GM21367 (cell line): ENCODE results near the gene KIF1A.
"Not testable (repeated sequence)": the region's sequence is repeated elsewhere in the genome, so short reads cannot be mapped to it uniquely, and the experiment has no call there.

Experiments used
- ATAC-seq: cut with Tn5 transposase; IDR thresholded peaks from one replicate; pipeline ENCODE4 v1.9.1; 2021; ENCODE audit not compliant: unreplicated experiment

Gene KIF1A

GRCh38 chr2:240846873-240847595 lies 27.0 kb upstream of the KIF1A start:
- no peak for ATAC-seq

- ATAC-seq = not testable (repeated sequence)
Observed at GRCh38 chr2:240846309-240846708, 26.3 kb upstream of the KIF1A start.

GRCh38 chr2:240840435-240841060 lies 20.5 kb upstream of the KIF1A start:
- ATAC-seq = no peak

- ATAC-seq = no peak
Observed at GRCh38 chr2:240839152-240840143, 19.4 kb upstream of the KIF1A start.

- ATAC-seq = no peak
Observed at GRCh38 chr2:240837621-240838020, 17.6 kb upstream of the KIF1A start.

- ATAC-seq = no peak
Observed at GRCh38 chr2:240836781-240837467, 16.9 kb upstream of the KIF1A start.

GRCh38 chr2:240835528-240835927 lies 15.5 kb upstream of the KIF1A start:
- no peak for ATAC-seq

- no peak for ATAC-seq
Observed at GRCh38 chr2:240834377-240834975, 14.5 kb upstream of the KIF1A start.

- no peak for ATAC-seq
Observed at GRCh38 chr2:240833724-240834285, 13.8 kb upstream of the KIF1A start.

- no peak for ATAC-seq
Observed at GRCh38 chr2:240832921-240833494, 13.0 kb upstream of the KIF1A start.

- ATAC-seq = peak; percentile 80
Observed at GRCh38 chr2:240832205-240832727, 12.2 kb upstream of the KIF1A start.

- ATAC-seq = no peak
Observed at GRCh38 chr2:240831594-240832204, 11.7 kb upstream of the KIF1A start.

GRCh38 chr2:240825476-240825875 lies 5.5 kb upstream of the KIF1A start:
- no peak for ATAC-seq

GRCh38 chr2:240823449-240824336 lies 3.7 kb upstream of the KIF1A start:
- no peak for ATAC-seq

GRCh38 chr2:240822280-240822847 lies 2.3 kb upstream of the KIF1A start:
- ATAC-seq = no peak

GRCh38 chr2:240821429-240821778 lies 1.4 kb upstream of the KIF1A start:
- ATAC-seq = no peak

- no peak for ATAC-seq
Observed at GRCh38 chr2:240820607-240821428, 799 bp upstream of the KIF1A start.
